Glomerular visceral epithelial cell (primary cell): Measurements from ENCODE around the gene DNAH8.

Source experiments
- DNase-seq: peaks from one replicate; pipeline ENCODE4 v3.0.0-alpha.2; 2016; ENCODE audit errors: extremely low spot score

Gene DNAH8, protein sequence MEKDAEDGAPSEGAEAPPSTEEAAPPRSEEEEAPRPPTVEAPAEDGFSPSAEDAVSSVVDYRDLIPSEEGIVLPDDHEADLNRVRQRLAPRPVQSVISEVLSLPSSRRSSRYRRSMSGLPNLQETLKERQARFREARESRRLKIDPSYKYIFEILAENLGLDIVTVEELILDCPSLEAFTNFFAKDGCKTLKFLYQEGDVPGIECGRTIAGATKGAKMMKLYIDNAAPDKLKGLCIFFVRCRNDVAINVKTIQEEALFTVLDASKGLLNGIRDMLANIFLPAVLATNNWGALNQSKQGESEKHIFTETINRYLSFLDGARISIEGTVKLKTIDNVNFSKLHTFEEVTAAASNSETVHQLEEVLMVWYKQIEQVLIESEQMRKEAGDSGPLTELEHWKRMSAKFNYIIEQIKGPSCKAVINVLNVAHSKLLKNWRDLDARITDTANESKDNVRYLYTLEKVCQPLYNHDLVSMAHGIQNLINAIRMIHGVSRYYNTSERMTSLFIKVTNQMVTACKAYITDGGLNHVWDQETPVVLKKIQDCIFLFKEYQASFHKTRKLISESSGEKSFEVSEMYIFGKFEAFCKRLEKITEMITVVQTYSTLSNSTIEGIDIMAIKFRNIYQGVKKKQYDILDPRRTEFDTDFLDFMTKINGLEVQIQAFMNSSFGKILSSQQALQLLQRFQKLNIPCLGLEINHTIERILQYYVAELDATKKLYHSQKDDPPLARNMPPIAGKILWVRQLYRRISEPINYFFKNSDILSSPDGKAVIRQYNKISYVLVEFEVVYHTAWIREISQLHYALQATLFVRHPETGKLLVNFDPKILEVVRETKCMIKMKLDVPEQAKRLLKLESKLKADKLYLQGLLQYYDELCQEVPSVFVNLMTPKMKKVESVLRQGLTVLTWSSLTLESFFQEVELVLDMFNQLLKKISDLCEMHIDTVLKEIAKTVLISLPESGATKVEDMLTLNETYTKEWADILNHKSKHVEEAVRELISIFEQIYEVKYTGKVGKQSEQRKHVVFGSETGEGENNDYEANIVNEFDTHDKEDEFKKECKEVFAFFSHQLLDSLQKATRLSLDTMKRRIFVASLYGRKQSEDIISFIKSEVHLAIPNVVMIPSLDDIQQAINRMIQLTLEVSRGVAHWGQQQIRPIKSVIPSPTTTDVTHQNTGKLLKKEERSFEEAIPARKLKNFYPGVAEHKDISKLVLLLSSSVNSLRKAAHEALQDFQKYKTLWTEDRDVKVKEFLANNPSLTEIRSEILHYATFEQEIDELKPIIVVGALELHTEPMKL (N-terminal part only)

DNA sequence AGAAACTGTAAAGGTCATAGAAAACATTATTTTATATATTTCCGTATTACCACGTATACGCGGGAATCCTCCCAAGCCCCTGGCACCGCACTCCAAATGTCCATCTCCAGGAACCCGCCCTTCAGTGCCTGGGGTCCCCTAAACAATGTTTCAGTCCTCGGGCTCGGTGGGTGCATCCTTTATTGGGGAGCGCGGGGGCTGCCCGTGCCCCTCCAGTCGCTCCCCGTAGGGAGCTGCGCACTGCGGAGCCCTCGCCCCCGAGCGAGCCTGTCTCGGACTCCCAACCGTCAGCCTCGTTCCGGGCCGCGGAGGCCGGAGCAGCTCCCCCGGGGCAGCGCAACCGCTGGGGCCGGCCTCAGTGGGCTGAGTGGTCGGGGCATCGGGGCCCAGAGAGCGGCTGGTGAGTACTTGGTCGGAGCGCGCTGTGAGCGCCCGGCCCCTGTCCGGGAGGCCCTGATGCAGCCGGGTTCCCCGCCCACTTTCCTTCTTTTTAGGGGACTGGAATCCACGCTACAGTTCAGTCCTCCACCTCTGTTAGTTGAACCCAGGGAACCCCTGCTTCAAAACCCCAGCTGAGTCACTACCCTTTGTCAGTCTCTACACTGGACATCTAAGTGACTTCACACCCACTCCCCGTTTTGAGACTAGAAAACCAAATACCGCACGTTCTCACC lies at the start of gene DNAH8:
TSS of gene DNAH8 (plus strand) at position 296 of the 674 bp plus-strand sequence. CDS start 7,499 bp downstream, outside the sequence.
- no peak for DNase-seq

DNA sequence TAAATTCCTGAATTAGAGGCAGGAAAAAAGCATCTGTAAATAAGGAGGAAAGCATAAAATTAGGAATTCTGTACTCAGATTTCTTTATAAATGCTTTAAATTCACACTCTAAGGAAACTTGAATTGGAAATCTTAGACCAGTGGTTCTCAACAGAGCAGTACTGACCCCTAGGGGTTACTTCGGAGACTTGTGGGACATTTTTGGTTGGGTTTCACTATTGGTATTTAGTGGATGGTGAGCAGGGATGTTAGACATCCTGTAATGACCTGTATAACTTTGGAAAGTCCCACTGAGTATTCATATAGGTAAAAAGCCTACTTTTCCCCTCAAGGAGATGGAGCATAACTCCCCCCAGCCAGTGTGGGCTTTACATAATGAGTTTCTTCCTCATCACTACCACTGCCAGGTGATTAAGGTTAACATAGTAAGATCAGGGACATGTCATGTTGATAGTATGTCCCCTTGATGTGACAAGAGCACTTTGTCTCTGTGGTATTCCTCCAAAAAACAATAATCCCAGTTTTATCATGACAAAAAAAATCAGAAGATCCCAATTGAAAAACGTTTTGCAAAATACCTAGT lies 43.1 kb upstream of the DNAH8 start:
- peak; percentile 53 for DNase-seq

DNA sequence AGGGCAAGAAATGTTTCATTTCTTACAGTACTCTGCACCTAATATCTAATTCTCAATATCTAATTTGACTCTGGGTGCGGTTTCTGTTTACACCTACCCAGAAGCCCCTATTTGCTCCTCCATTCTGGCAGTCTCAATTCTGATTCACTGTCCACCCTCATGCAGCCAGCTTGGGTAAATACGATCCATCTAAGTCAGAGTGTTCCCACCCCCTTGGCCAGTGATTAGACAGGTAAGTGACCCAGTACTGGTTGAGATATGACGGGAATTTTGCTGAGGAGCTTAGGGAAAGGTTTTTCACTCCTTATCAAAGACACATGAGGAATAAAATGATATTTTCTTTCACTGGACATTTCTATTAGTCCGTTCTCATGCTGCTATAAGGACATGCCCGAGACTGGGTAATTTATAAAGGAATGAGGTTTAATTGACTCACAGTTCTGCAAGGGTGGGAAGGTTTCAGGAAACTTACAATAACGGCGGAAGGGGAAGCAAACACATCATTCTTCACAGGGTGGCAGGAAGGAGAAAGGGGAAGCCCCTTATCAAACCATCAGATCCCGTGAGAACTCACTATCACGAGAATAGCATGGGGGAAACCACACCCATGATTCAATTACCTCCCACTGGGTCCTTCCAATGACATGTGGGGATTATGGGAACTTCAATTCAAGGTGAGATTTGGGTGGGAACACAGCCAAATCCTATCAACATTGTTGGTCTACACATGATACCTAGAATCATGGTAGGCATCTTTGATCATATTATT lies 41.5 kb upstream of the DNAH8 start:
- no peak for DNase-seq

DNA sequence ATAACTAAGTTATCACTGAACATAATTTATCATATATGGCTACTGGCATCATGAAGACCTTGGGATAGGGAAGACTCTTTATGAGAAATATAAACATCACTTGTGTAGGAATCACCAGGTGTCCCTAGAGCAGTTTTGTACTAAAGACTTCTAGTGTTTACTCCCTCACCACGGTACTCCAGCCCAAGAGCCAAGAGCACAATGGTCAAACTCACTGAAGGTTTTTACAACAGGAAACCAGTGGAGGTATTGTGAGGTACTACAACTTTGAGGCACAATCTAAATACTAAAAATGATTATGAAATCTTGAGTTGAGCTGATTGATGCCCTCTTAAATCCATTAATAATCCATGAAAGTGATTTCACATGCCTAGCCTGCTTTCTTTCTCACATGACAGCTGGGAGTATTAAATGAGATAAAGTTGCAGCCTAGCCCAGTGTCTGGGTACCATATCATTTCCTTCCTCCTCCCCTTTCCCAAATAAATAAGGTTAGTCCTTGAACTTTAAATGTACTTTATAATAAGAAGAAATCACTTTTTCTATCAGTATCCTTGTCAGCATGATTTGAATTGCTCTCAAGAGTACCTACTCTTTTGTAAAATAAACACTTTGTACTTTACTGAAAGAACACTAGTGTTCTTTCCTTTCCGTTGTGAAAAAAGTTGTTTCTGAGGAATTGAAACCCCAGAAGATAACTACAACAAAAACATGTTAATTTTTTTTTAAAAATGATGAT lies 38.7 kb upstream of the DNAH8 start:
- no peak for DNase-seq

DNA sequence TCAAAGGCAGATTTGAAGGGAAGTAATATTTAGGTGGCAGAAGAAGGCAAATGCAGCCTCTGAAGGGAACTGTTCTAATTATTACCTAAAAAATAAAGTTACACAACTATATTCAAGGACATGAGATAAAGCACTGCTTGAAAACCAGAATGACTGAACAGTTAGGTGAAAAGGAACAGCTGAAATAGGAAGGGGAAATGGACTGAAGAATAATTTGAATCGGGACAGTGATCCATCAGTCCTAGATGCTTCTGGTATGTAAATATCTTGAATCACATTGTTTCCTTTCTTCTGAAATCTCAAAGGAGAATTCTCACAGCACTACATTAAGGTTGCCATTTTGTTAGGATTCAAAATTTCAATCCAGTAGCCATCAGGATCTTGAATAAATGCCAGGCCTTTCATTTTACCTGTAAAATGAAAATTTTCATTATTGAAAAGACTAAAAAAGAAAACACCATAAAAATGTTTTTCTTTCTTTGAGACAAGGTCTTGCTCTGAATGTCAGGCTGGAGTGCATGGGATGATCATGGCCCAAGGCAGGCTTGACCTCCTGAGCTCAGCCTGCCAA lies 38.1 kb upstream of the DNAH8 start:
- no peak for DNase-seq

DNA sequence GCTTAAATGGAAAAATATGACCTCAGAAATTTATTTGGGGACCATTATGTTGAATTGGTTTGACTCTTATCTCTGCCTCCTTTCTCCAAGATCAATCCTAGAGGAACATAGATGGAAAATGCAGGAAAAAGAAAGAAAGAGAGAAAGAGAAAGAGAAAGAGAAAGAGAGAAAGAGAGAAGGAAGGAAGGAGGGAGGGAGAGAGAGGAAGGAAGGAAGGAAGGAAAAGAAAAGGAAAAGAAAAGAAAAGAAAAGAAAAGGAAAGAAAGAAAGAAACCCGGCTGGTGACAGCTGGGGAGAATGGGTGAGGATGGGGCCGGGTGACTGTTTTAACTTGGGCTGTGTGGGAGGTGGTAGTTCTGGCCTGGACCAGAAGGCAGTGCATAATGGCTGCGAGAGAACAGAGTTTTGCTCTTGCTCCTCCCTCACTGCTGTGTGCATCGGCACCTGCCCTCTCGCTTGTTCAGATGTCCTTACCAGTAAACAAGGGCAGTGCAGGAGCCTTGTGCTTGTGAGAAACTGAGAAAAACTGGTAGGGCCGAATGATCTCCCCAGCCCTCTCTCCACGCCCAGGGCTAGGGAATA lies 36.8 kb upstream of the DNAH8 start:
- DNase-seq: no peak

DNA sequence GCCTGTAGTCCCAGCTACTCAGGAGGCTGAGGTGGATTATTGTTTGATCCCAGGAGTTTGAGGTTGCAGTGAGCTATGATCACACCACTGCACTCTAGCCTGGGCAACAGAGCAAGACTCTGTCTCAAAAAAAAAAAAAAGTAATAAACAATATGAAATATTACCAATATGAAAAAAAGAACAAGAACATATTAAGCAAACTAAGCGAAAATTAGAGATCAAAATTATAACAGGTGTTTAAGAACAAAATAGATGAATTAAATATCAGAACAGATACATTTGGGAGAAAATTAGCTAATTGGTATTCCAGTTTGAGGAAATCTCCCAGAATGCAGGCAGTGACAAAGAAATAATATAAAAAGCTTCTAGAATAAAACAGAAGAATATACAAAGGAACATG lies 35.4 kb upstream of the DNAH8 start:
- no peak for DNase-seq

DNA sequence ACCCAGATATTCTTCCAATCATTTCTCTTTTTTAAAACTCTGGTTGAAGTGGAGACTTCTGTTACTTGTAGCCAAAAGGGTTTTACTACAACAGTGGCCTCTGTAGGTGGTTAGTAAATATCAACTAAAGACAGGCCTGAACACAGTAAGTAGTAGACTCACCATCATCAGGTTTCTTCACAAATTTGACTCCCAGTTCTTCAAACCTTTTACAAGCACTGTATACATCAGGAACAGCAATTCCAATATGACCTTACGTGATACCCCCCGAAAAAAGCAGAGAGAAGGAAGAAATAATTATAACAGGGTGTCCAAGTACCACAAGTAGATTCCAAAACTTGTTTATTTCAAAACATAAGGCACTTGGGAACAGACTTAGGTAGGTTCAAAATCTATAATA lies 33.3 kb upstream of the DNAH8 start:
- DNase-seq: no peak

DNA sequence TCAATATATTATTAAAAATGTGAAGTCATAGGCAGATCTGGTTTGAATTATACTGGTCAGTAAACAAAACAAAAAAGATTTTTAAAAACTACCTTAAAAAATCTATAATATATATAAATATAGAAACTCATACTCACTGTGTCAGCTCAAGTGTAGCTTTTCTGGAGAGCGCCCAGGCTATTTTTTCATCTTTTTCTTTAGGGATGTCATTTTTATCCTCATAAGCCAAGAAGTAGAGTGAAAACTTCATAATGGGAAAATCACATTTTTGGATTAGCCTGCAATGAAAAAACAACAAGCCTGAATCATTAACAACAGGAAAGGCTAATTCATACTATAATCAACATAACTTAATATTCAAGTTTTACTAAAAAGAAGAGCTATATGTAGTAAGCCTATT lies 30.9 kb upstream of the DNAH8 start:
- DNase-seq: no peak

DNA sequence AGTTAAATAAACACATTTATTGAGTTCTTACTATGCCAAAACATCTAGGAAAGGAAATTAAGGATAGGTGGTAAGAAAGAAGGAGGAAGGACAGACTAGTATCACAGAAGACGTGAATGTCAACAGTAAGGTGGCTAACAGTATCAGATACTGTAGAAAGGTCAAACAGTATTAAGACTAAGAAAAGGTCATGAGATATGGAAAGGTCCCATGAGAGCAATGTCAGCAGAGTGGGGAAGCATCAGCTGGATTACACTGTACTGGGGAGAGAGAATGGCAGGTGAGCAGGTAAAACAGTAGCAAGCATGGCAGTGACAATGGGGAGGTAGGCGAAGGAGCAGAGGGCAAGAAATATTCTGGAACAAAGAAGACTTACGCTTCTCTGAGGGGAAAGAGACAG lies 30.2 kb upstream of the DNAH8 start:
- no peak for DNase-seq

DNA sequence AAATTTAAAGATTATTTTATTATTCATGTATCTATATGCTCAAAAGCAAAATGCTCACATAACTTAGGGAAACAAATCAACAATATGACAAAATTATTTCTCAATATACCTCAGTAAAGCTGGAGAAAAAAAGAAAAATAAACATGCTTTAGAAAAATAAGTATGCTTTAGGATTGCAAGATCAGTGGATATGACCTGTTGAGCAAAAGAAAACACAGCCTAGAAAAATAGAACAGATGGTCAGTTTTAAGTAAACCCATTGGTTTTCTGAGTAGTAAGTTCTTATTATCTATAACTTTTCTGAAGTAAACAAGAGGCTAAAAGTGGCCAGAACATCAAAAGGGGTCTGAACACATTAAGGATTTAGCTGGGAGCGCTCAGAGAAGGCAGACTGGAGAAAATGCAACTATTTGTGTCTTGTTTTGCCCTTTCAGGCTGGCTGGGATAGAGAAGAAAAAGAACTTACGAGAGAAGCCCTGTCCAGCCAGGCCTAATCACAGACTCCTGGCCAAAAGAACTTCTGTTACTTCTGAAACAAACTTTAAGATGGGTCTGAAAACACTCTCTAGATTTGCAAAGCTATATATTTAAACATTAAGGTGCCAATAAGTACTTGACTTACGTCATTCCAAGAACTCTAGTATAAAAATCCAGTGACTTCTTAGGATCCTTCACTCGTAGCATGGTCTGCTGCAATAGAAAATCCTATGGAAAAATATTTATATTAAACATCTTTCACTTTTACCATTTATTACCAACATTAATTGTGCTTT lies 28.7 kb upstream of the DNAH8 start:
- DNase-seq: no peak

DNA sequence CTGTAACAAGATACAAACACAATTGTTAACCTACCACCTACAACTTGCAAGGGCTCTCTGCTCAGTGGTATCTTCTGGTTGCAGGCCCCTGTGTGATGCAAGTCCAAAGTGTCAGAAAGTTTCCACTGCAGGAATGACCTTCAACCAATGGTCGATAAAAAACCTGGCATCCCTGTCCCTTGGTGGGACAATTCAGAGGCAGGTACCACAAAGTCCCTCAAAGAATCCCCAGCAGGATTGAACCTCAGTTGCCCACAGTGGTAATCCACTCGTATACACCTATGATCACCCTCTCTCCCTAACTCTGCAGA lies 28.1 kb upstream of the DNAH8 start:
- no peak for DNase-seq

DNA sequence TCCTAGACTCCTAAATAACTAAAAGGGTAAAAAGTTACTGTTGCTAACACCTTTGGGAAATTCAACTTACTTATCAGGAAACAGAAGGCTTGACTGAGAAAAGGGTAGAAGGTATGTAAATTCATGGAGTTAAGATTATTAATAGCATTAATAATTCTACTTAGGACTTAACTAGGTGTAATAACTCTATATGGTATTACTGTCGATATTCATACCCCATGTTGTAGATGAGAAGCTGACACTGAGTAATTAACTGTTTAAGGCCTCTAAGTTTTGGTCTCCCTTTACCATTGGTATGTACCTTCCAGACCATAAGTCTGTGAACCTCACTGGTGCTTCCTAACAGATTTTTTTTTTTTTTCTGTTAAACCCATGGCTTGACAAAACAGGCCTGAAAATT lies 27.6 kb upstream of the DNAH8 start:
- DNase-seq: no peak

DNA sequence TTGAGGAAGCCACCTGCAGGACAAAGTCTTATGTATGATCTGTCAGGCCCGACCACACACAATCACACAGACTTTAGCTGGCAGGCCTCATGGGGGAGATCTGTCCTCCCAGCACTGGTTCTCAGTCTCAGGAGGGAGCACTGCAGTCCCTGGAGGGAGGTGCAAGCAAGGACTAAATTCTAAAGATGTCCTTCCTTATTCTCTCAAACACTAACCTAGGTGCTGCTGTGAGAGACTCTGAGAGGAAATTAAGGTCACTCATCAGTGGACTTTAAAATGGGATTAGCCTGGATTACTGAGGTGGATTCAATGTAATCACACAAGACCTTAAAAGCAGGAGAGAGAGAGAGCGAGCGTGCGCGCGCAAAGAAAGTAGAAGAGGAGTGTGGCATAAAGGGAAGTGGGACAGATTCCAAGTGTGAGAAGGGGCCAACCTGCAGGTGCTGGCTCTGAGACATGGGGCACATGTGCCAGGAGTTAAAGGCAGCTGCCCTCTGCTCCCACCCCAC lies 26.5 kb upstream of the DNAH8 start:
- DNase-seq: no peak

DNA sequence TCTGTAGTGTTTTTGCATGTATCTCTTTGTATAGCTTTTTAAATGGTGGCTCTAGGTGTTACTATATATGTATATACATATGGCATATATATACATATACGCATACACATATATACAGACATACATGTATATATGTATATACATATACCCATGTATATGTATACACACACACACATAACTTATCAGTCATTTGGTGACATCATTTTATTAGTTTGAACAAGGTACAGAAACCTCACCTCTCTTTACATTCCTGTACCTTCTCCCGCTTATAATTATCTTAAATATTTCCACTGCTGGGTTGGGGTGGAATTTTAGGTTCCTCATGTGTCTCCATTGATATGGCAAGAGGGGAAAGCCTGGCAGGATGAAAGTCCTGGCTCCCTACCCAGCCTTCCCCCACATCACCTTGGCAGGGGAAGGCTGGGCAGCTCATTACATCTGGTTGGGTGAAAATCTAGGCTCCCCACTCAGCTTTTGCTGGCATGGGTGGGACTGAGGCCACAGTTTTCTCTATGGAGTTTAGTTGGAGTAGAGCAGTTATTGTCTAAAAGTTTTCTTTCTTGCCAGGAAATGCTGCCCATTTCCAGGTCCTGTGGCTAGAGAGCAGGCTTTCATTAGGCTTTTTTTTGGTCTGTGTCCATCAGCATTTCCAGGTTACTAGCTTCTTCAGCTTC lies 19.7 kb upstream of the DNAH8 start:
- DNase-seq: no peak

DNA sequence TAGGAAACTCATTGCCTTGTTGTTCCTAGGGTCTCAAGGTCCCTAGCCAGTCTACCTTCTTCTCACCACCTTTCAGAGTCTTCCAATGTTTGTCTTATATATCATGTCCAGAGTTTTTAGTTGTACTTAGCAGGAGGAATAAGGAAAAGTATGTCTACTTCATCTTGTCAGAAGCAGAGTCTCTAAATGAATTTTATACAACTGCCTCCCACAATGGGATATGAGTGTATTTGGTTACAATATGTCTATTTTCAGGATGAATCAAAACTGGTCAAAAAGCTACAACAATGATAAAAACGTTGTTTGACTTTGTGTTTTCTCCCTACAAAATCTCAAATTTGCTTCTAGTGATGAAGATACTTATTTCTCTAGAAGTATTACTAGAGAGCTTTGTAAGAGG lies 19.2 kb upstream of the DNAH8 start:
- no peak for DNase-seq

DNA sequence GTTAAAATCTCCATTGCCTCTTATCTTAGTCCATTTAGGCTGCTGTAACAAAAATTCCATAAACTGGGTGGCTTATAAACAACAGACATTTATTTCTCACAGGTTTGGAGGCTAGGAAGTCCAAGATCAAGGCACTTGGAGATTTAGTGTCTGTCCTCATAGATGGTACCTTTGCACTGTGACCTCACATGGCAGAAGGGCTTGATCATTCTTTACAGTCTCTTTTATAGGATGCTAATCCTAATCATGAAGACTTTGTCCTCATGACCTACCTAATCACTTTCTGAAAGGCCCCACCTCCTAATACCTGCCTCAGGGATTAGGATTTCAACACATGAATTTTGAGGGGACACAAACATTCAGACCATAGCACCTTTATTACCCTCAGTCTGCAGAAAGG lies 18.8 kb upstream of the DNAH8 start:
- no peak for DNase-seq

DNA sequence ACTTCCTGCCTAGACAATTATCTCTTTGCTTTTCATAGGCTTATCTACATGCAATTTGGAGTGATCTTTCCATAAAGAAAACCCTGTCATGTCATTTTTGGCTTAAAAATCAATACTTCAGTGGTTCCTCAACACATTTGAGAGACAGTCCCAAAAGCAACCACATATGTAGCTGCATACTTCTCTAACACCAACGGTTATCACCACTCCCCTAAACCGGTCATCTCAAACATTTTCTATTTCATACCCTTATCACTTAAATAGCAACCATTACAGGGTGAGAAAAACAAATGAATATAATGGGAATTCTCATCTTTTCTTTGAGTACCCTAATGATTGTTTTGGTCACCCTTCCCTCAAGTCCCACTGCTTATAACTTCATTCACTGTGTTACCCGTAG lies 17.3 kb upstream of the DNAH8 start:
- DNase-seq: no peak
